A673 (cell line): ENCODE measurements around the gene ATP8B1. TPM values are rescaled to one million over a fixed set of nuclear protein-coding genes. Genes with fewer than 3 reads are reported as not detected.

ENCODE experiments used
- BruUV-seq: library from RNA; stranded (reverse); fragments of 400-500 nt; replicated peaks from 2 replicates; lab custom pipeline; 2021; lab: Mats Ljungman, UMichigan
- CTCF ChIA-PET: fragments of 300-600 bp; sonication (Branson Sonifier 250); formaldehyde crosslinking; loops from one replicate; lab custom pipeline; 2022; ENCODE audit warnings: antibody characterized with exemption; lab: Charles Lee
- POLR2A ChIA-PET: fragments of 300-600 bp; sonication (Branson Sonifier 250); formaldehyde crosslinking; loops from one replicate; lab custom pipeline; 2022; ENCODE audit warnings: antibody characterized with exemption; ENCODE audit not compliant: low non-redundant PET; lab: Charles Lee
- DNase-seq: peaks from one replicate; pipeline ENCODE4 v3.0.0-alpha.2; 2015; ENCODE audit warnings: low spot score
- H3K27ac ChIP-seq: fragments of 200-600 bp; sonication (generic); 2 replicates; pipeline ENCODE4 v1.5.1; 2016; ENCODE audit warnings: mixed run types, low read depth, mild to moderate bottlenecking, mixed read lengths, antibody characterized with exemption, low read length; ENCODE audit not compliant: poor library complexity, severe bottlenecking
- H3K27me3 ChIP-seq: fragments of 200-600 bp; sonication (generic); replicated peaks from 2 replicates; pipeline ENCODE4 v1.6.1; 2017; ENCODE audit warnings: mixed run types, low read depth, mild to moderate bottlenecking, mixed read lengths, antibody characterized with exemption, low read length; ENCODE audit not compliant: insufficient read depth, poor library complexity
- H3K36me3 ChIP-seq: fragments of 200-600 bp; sonication (generic); 2 replicates; pipeline ENCODE4 v1.6.1; 2016; ENCODE audit warnings: mixed run types, mild to moderate bottlenecking, mixed read lengths, antibody characterized with exemption, low read length; ENCODE audit not compliant: insufficient read depth, poor library complexity, severe bottlenecking
- H3K4me1 ChIP-seq: fragments of 200-600 bp; sonication (generic); 2 replicates; pipeline ENCODE4 v1.6.1; 2017; ENCODE audit warnings: mixed run types, mild to moderate bottlenecking, mixed read lengths, antibody characterized with exemption, low read length; ENCODE audit not compliant: insufficient read depth, poor library complexity, severe bottlenecking
- H3K4me3 ChIP-seq: fragments of 200-600 bp; sonication (generic); 2 replicates; pipeline ENCODE4 v1.5.1; 2016; ENCODE audit warnings: low read depth, mixed run types, mild to moderate bottlenecking, mixed read lengths, low read length; ENCODE audit not compliant: poor library complexity, severe bottlenecking
- H3K9me3 ChIP-seq: fragments of 200-600 bp; sonication (generic); 2 replicates; pipeline ENCODE4 v1.6.1; 2016; ENCODE audit warnings: mixed run types, low read depth, mild to moderate bottlenecking, mixed read lengths, antibody characterized with exemption, low read length; ENCODE audit not compliant: poor library complexity, severe bottlenecking
- EZH2 ChIP-seq: fragments of 200-600 bp; sonication (generic); IDR thresholded peaks from 2 replicates; pipeline ENCODE4 v1.6.1; 2017; ENCODE audit warnings: borderline replicate concordance, low read depth, mild to moderate bottlenecking, mixed read lengths, antibody characterized with exemption, low read length; ENCODE audit not compliant: poor library complexity, severe bottlenecking
- intact Hi-C: fragments of 100-400 bp; cut with micrococcal nuclease; formaldehyde crosslinking; loops from one replicate; pipeline ENCODE4 v1.10.0; 2022; ENCODE audit not compliant: unreplicated experiment
- total RNA-seq: library from RNA; stranded (reverse); gene quantifications from 2 replicates; pipeline ENCODE4 v1.2.3, GENCODE V29; 2021
- TF ChIP-seq, protein P1 (sequence below): fragments of 300-800, 200-600 bp; sonication (generic); conservative IDR thresholded peaks from 2 replicates; pipeline ENCODE4 v1.5.1; 2017; ENCODE audit warnings: low read depth, mild to moderate bottlenecking, antibody characterized with exemption, low read length, moderate library complexity, mixed read lengths

ATP8B1 gene
- total RNA-seq, 1 experiment from 2014 or later = 35.6 TPM

DNA sequence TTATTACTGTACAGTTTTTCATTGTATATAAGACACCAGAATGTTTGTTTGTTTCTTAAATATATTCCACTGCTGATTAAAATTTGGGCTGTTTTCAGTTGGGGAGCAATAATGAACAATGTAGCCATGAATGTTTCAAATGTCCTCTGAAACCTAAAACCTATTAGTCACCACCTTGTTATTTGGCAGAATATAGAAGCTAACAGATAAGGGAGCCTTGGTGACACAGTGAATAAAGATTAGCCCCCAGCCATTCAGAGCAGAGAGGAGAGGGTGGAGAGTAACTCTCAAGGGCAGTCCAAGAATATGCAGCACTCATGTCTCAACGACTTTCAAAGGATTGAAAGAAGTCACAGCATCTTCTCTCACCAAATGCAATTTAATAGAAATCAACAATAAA is 43.1 kb upstream of the ATP8B1 start:
- Histone ChIP-seq H3K27ac (peak overlapping the region; percentile 34), H3K4me1 (peaks cover 41% of the 10 kb centered on the region), H3K9me3 (peaks cover 7% of the 10 kb centered on the region), H3K4me3 (no peak overlapping the region), H3K27me3 (no peaks in the 10 kb centered on the region), H3K36me3 (no peaks in the 10 kb centered on the region)
- peak; percentile 82 for DNase-seq
- intact Hi-C loops = no loop called here
- BruUV-seq = no TSS peak
- TF ChIP-seq, protein P1, sequence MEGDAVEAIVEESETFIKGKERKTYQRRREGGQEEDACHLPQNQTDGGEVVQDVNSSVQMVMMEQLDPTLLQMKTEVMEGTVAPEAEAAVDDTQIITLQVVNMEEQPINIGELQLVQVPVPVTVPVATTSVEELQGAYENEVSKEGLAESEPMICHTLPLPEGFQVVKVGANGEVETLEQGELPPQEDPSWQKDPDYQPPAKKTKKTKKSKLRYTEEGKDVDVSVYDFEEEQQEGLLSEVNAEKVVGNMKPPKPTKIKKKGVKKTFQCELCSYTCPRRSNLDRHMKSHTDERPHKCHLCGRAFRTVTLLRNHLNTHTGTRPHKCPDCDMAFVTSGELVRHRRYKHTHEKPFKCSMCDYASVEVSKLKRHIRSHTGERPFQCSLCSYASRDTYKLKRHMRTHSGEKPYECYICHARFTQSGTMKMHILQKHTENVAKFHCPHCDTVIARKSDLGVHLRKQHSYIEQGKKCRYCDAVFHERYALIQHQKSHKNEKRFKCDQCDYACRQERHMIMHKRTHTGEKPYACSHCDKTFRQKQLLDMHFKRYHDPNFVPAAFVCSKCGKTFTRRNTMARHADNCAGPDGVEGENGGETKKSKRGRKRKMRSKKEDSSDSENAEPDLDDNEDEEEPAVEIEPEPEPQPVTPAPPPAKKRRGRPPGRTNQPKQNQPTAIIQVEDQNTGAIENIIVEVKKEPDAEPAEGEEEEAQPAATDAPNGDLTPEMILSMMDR = no peak
- no peak for TF ChIP-seq EZH2
- ChIA-PET POLR2A (no interaction called here), CTCF (no interaction called here)

DNA sequence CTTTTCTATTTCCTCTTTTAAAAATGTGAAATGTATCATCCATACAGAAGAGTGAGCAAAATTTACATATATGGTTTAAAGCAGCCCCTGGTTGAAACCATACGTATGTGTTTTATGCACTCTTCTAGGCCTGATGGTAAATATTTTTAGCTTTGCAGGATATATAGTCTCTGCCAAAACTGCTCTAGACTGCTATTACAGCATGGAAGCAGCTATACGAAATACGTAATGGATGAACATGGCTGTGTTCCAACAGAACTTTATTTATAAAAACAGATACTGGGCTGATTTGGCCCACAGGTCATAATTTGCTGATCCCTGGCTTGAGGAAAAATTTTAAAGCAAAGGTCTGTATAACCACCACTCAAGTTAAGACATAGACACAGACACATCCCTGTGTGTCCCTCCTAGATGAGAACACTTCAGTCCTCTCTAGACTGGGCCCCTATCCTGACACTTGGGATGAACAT is 42.5 kb upstream of the ATP8B1 start:
- Histone ChIP-seq H3K27me3 (no peaks in the 10 kb centered on the region), H3K4me3 (no peak overlapping the region), H3K36me3 (no peaks in the 10 kb centered on the region), H3K27ac (peak overlapping the region; percentile 34), H3K4me1 (peaks cover 41% of the 10 kb centered on the region), H3K9me3 (peaks cover 7% of the 10 kb centered on the region)
- POLR2A ChIA-PET = no interaction called here
- CTCF ChIA-PET = no interaction called here
- TF ChIP-seq EZH2 = no peak
- TF ChIP-seq, protein P1 = no peak
- no TSS peak for BruUV-seq
- intact Hi-C loops = no loop called here
- DNase-seq = no peak

DNA sequence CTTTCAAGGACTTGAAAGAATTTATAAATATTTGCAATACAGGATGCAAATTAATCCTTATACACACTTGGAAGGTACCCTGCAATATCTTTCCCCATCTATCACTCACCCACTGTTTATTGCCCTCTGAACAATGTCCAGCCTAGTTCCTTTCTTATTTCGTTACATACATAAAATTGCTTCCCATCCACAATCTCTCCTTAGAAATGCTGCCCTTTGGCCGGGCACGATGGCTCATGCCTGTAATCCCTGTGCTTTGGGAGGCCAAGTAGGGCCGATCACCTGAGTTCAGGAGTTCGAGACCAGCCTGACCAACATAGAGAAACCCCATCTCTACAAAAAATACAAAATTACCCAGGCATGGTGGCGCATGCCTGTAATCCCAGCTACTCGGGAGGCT is 41.2 kb upstream of the ATP8B1 start:
- H3K27ac ChIP-seq = no peak overlapping the region
- DNase-seq = no peak
- intact Hi-C loops = no loop called here
- CTCF ChIA-PET = no interaction called here
- no peaks in the 10 kb centered on the region for H3K27me3 ChIP-seq
- no peaks in the 10 kb centered on the region for H3K9me3 ChIP-seq
- H3K36me3 ChIP-seq = no peaks in the 10 kb centered on the region
- H3K4me3 ChIP-seq = no peak overlapping the region
- POLR2A ChIA-PET = no interaction called here
- TF ChIP-seq, protein P1 = no peak
- TF ChIP-seq EZH2 = no peak
- H3K4me1 ChIP-seq = peaks cover 45% of the 10 kb centered on the region
- no TSS peak for BruUV-seq
